Right lobe of liver (tissue), 6 donors: ENCODE data around the gene MAPT. TPM values are rescaled to one million over a fixed set of nuclear protein-coding genes. Genes with fewer than 3 reads are reported as not detected.
"Not testable (repeated sequence)": the region's sequence is repeated elsewhere in the genome, so short reads cannot be mapped to it uniquely, and the experiment has no call there.

Experiments used
- ATAC-seq, 4 donors: fragments of 200-7000 bp; cut with Tn5 transposase; one replicate each; pipeline ENCODE4 v1.9.1; 2020; ENCODE audit warnings: mild to moderate bottlenecking in 4 of 4, moderate library complexity in 4 of 4
- DNase-seq, 3 donors: peaks; one replicate each; pipeline ENCODE4 v3.0.0-alpha.2; 2020
- H3K27ac ChIP-seq, 3 donors: fragments of 200-600 bp; one replicate each; pipeline ENCODE4 v1.8.0; 2022
- H3K27me3 ChIP-seq, 2 donors: fragments of 200-600 bp; one replicate each; pipeline ENCODE4 v1.8.0; 2022
- H3K36me3 ChIP-seq, 4 donors: fragments of 200-600 bp; sonication (generic) in 1 of 4; one replicate each; pipeline versions ENCODE4 v1.5.1 to v1.8.0; 2017 to 2022; ENCODE audit warnings: control low read depth in 1 of 4
- H3K4me1 ChIP-seq, 4 donors: fragments of 200-600 bp; sonication (generic) in 1 of 4; one replicate each; pipeline versions ENCODE4 v1.5.1 to v1.8.0; 2017 to 2022; ENCODE audit warnings: control low read depth in 1 of 4
- H3K4me3 ChIP-seq, 3 donors: fragments of 200-600 bp; one replicate each; pipeline ENCODE4 v1.8.0; 2022
- H3K9me3 ChIP-seq, 4 donors: fragments of 200-600 bp; sonication (generic) in 1 of 4; one replicate each; pipeline versions ENCODE4 v1.5.1 to v1.8.0; 2017 to 2022; ENCODE audit warnings: control low read depth in 1 of 4
- POLR2A ChIP-seq: fragments of 450-650 bp; IDR thresholded peaks from one replicate; pipeline ENCODE4 v1.6.1; 2017; ENCODE audit warnings: antibody characterized with exemption, mild to moderate bottlenecking
- WGBS: methylation state at CpG from one replicate; pipeline ENCODE4 v1.1.6; 2018; ENCODE audit warnings: low coverage, low lambda C conversion rate; ENCODE audit not compliant: insufficient coverage; ENCODE audit errors: missing lambda C conversion rate; 5-methylcytosine and 5-hydroxymethylcytosine counted together
- intact Hi-C, 2 donors: fragments of 100-400 bp; cut with DNase I; formaldehyde crosslinking; loops; one replicate each; pipeline versions ENCODE4 v1.11.2 to v1.14.1; 2022
- total RNA-seq, 6 experiments: library from RNA; depleted of rRNA in 2 of 6; stranded (reverse); fragments of >200 nt in 2 of 6; fragmentation: NEBNext Ultra II Directional in 3 of 6; extraction: Animal tissue kit (Norgen Biotek cat#: 25700) in 3 of 6; gene quantifications; one replicate each; pipeline versions ENCODE4 v1.1.0 to v1.2.4, GENCODE V29; 2016 to 2023
- TF ChIP-seq, protein P1 (sequence below), 4 donors: fragments of 200-600 bp in 3 of 4; fragments of 450-650 bp in 1 of 4; IDR thresholded peaks; one replicate each; pipeline versions ENCODE4 v1.5.1 to v1.8.0; 2016 to 2022; ENCODE audit warnings: antibody characterized with exemption in 4 of 4, mild to moderate bottlenecking in 2 of 4
- donor health status: DM: no; HTN: yes; CAD: no.
- donor health status: DM: no; HTN: no; CAD: no.
- donor health status: DM: no; HTN: no; CAD: no.
- donor health status: DM: no; HTN: yes; CAD: no.
- donor health status: DM: no; HTN: yes; CAD: no.

The MAPT gene
- total RNA-seq, 6 experiments from 2014 or later, result 0.39 to 4.9 (median 0.59) TPM

DNA sequence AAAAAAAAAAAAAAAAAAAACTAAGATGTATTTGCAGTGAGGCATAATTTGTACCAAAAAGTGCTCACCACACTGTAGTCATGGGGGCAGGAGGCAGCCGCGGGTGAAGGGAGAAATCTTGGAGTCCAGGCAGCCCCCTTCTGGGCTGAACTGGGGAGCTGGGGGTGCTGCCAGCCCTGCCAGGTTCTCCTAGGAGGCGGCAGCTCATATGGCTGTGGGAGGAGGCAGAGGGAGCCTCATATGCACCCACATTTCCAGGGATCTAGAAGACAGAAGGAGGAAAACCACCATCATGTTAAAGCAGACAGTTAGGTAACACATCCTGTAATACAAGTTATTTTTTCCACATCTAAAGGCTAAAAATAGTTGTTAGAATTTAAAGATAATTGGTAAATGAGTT, 16.3 kb downstream of the MAPT start:
- no peaks in the 10 kb centered on the region for H3K9me3 ChIP-seq
- no peak for ATAC-seq
- no peak overlapping the region for H3K4me3 ChIP-seq
- 95% methylated on average over 3 of the region's 3 CpGs for WGBS
- H3K27ac ChIP-seq, result no peak overlapping the region
- no peaks in the 10 kb centered on the region for H3K36me3 ChIP-seq
- intact Hi-C loops, result no loop called here
- TF ChIP-seq POLR2A, result no peak
- TF ChIP-seq, protein P1, sequence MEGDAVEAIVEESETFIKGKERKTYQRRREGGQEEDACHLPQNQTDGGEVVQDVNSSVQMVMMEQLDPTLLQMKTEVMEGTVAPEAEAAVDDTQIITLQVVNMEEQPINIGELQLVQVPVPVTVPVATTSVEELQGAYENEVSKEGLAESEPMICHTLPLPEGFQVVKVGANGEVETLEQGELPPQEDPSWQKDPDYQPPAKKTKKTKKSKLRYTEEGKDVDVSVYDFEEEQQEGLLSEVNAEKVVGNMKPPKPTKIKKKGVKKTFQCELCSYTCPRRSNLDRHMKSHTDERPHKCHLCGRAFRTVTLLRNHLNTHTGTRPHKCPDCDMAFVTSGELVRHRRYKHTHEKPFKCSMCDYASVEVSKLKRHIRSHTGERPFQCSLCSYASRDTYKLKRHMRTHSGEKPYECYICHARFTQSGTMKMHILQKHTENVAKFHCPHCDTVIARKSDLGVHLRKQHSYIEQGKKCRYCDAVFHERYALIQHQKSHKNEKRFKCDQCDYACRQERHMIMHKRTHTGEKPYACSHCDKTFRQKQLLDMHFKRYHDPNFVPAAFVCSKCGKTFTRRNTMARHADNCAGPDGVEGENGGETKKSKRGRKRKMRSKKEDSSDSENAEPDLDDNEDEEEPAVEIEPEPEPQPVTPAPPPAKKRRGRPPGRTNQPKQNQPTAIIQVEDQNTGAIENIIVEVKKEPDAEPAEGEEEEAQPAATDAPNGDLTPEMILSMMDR (IDR thresholded peaks at IDR 0.05), result no peak
- peaks cover 0 to 3% (median 0%) of the 10 kb centered on the region in 4 donors for H3K4me1 ChIP-seq
- H3K27me3 ChIP-seq, result no peaks in the 10 kb centered on the region
- no peak for DNase-seq

DNA sequence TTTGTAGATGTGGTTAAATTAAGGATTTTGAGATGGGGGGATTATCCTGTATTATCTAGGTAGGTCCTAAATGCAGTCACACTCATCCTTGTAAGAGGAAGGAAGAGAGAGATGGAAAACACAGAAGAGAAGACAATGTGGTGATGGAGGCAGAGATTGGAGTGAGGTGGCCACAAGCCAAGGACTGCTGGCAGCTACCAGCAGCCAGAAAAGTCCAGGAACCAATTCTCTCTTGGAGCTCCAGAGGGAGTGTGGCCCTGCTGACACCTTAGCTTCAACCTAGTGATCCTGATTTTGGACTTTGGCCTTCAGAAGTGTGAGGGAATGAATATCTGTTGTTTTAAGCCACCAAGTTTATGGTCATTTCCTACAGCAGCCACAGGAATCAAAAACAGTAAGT, 18.0 kb downstream of the MAPT start:
- peak; percentile 5 to 52 (median 38) for ATAC-seq

DNA sequence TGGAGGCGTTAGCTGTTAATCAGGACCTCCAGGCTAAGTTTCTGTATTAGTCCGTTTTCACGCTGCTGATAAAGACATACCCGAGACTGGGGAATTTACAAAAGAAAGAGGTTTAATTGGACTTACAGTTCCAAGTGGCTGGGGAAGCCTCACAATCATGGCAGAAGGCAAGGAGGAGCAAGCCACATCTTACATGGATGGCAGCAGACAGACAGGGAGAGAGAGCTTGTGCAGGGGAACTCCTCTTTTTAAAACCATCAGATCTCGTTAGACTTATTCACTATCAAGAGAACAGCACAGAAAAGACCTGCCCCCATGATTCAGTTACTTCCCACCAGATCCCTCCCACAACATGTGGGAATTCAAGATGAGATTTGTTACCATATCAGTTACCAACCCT, 18.7 kb downstream of the MAPT start:
- H3K4me3 ChIP-seq, H3K4me1 ChIP-seq, H3K36me3 ChIP-seq, DNase-seq, H3K27ac ChIP-seq, intact Hi-C loops, H3K9me3 ChIP-seq, ATAC-seq, H3K27me3 ChIP-seq: not testable (repeated sequence)
- WGBS, result 84% methylated on average over 5 of the region's 5 CpGs

More for the DNA sequence above, 18.0 kb downstream of the MAPT start:
- no peaks in the 10 kb centered on the region for H3K9me3 ChIP-seq
- H3K4me1 ChIP-seq, result peaks cover 0 to 3% (median 0%) of the 10 kb centered on the region in 4 donors
- TF ChIP-seq POLR2A, result no peak
- TF ChIP-seq, protein P1 (IDR thresholded peaks at IDR 0.05), result no peak
- intact Hi-C loops, result no loop called here
- no peak overlapping the region for H3K27ac ChIP-seq
- no peaks in the 10 kb centered on the region for H3K36me3 ChIP-seq
- H3K4me3 ChIP-seq, result no peak overlapping the region
- H3K27me3 ChIP-seq, result no peaks in the 10 kb centered on the region
- DNase-seq, result no peak

DNA sequence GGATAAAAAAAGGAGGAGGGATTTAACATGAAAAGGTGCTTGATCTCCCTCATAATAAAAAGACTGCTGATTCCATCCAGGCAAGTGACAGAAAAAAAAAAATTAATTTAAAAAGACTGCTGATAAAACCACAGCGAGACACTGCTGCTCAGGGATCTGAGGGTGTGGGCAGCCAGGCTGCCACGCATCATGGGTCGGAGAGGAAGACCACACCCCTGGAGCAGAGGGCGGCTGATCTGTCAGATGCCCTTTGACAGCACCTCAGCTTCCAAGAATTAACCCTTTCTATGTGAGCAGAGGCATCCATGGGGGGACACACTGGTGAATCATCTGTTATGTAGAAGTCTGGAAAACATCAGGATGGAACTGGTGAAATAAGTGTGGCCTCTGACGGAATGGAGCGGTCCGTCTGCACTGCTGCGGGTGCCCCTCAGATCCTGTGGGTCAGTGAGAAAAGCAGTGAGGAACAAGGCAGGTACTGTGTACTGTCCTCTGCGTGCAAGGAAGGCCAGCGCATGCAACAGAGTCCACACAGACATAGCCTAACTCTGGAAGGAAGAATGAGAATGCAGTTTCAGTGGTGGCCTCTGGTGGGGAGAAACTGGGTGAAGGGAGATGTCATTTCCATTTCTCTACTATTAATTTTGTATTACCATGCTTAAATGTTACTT, 19.8 kb downstream of the MAPT start:
- Histone ChIP-seq H3K9me3 (no peaks in the 10 kb centered on the region), H3K27ac (no peak overlapping the region), H3K4me3 (no peak overlapping the region), H3K4me1 (peaks cover 0 to 3% (median 0%) of the 10 kb centered on the region in 4 donors), H3K36me3 (peaks cover 0 to 3% (median 0%) of the 10 kb centered on the region in 4 donors), H3K27me3 (no peaks in the 10 kb centered on the region)
- 0% methylated on average over 1 of the region's 10 CpGs for WGBS
- TF ChIP-seq POLR2A, result no peak
- TF ChIP-seq, protein P1 (IDR thresholded peaks at IDR 0.05), result no peak
- ATAC-seq, result peak in 1 of 4 donors; percentile 13
- no peak for DNase-seq
- intact Hi-C loops, result no loop called here

DNA sequence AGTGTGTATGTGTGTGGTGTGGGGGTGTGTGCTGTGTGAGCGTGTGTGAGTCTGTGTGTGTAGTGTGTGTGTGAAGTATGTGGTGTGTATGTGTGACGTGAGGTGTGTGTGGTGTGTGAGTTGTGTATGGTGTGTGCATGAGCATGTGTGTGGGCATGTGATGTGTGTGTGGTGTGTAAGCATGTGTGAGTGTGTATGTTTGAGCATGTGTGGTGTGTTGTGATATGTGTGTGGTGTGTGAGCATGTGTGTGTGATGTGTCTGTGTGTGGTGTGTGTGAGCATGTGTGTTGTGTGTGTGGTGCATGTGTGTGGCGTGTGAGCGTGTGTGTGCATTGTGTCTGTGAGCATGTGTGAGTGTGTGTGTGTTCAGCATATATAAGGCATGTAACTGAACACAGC, 20.9 kb downstream of the MAPT start:
- 88% methylated on average over 4 of the region's 4 CpGs for WGBS
- no peak for TF ChIP-seq POLR2A
- TF ChIP-seq, protein P1 (IDR thresholded peaks at IDR 0.05), result no peak
- peaks cover 0 to 12% (median 1%) of the 10 kb centered on the region in 4 donors for H3K36me3 ChIP-seq
- H3K9me3 ChIP-seq, result no peaks in the 10 kb centered on the region
- no peaks in the 10 kb centered on the region for H3K27me3 ChIP-seq
- intact Hi-C loops, result no loop called here
- H3K27ac ChIP-seq, result no peak overlapping the region
- H3K4me3 ChIP-seq, result no peak overlapping the region
- peak in 3 of 4 donors; percentile 20 to 35 (median 31) for ATAC-seq
- H3K4me1 ChIP-seq, result peaks cover 0 to 3% (median 0%) of the 10 kb centered on the region in 4 donors
- no peak for DNase-seq
